ENCODE measurements around the gene DCTD.

GRCh38 chr4:182873726-182874125, 43.5 kb downstream of the DCTD start:
- TF ChIP-seq, protein P1, sequence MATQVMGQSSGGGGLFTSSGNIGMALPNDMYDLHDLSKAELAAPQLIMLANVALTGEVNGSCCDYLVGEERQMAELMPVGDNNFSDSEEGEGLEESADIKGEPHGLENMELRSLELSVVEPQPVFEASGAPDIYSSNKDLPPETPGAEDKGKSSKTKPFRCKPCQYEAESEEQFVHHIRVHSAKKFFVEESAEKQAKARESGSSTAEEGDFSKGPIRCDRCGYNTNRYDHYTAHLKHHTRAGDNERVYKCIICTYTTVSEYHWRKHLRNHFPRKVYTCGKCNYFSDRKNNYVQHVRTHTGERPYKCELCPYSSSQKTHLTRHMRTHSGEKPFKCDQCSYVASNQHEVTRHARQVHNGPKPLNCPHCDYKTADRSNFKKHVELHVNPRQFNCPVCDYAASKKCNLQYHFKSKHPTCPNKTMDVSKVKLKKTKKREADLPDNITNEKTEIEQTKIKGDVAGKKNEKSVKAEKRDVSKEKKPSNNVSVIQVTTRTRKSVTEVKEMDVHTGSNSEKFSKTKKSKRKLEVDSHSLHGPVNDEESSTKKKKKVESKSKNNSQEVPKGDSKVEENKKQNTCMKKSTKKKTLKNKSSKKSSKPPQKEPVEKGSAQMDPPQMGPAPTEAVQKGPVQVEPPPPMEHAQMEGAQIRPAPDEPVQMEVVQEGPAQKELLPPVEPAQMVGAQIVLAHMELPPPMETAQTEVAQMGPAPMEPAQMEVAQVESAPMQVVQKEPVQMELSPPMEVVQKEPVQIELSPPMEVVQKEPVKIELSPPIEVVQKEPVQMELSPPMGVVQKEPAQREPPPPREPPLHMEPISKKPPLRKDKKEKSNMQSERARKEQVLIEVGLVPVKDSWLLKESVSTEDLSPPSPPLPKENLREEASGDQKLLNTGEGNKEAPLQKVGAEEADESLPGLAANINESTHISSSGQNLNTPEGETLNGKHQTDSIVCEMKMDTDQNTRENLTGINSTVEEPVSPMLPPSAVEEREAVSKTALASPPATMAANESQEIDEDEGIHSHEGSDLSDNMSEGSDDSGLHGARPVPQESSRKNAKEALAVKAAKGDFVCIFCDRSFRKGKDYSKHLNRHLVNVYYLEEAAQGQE (IDR thresholded peaks at IDR 0.05), result no peak
- TF ChIP-seq CTCF (IDR thresholded peaks at IDR 0.05; ENCODE audit: low read depth, low read length, missing input control) (no peak), RXRA (IDR thresholded peaks at IDR 0.05) (no peak), GABPA (IDR thresholded peaks at IDR 0.05 in 1 of 2, conservative IDR thresholded peaks at IDR 0.05 in 1 of 2) (no peak), RAD21 (IDR thresholded peaks at IDR 0.05) (no peak)

Data from liver (tissue), 3 donors.